ENCODE data around the gene LBP.
A peak's percentile ranks its signal among the peaks of the same experiment; 100 is the strongest.
"Not testable (repeated sequence)": the region's sequence is repeated elsewhere in the genome, so short reads cannot be mapped to it uniquely, and the experiment has no call there.

LBP gene

GRCh38 chr20:38386851-38387250 lies 40.6 kb downstream of the LBP start:
- Histone ChIP-seq H3K27me3 (ENCODE audit: insufficient read depth, low read depth) (no peaks in the 10 kb centered on the region), H3K36me3 (ENCODE audit: insufficient read depth) (no peaks in the 10 kb centered on the region), H3K9ac (no peak overlapping the region), H3K4me2 (no peak overlapping the region), H2AFZ (ENCODE audit: low read depth) (no peak overlapping the region), H3K4me3 (IDR thresholded peaks at IDR 0.05; ENCODE audit: insufficient read depth, low read depth, low read length) (no peak overlapping the region), H3K4me1 (ENCODE audit: low read depth, poor library complexity, severe bottlenecking) (no peaks in the 10 kb centered on the region), H3K79me2 (ENCODE audit: insufficient read depth, low read depth) (no peaks in the 10 kb centered on the region), H3K27ac (no peak overlapping the region), H4K20me1 (ENCODE audit: insufficient read depth) (no peaks in the 10 kb centered on the region)
- no peak for TF ChIP-seq CTCF (conservative IDR thresholded peaks at IDR 0.05; ENCODE audit: low read depth, low read length)

DNA sequence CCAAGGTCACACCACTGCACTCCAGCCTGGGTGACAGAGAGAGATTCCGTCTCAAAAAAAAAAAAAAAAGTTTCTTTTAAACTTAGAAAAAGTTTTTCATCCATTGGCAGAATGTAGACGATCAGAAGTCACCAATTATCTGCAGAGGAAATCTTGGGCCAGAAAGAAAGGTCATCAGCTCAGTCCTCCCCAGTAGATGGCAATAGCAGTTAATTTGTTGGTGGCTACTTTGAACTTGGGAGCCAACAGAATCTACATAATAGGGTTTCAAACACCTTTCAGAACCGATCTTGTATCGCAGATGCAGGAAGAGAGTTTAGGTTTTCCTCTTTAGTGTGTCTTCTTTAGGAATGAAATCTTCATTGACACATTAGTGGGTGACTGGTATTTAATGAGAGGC lies 41.7 kb downstream of the LBP start:
- Histone ChIP-seq H2AFZ (ENCODE audit: low read depth) (no peak overlapping the region), H3K4me1 (ENCODE audit: low read depth, poor library complexity, severe bottlenecking) (no peaks in the 10 kb centered on the region), H3K27me3 (ENCODE audit: insufficient read depth, low read depth) (no peaks in the 10 kb centered on the region), H4K20me1 (ENCODE audit: insufficient read depth) (no peaks in the 10 kb centered on the region), H3K27ac (no peak overlapping the region), H3K4me2 (no peak overlapping the region), H3K79me2 (ENCODE audit: insufficient read depth, low read depth) (no peaks in the 10 kb centered on the region), H3K4me3 (IDR thresholded peaks at IDR 0.05; ENCODE audit: insufficient read depth, low read depth, low read length) (no peak overlapping the region), H3K9ac (no peak overlapping the region), H3K36me3 (ENCODE audit: insufficient read depth) (no peaks in the 10 kb centered on the region)
- TF ChIP-seq CTCF (conservative IDR thresholded peaks at IDR 0.05; ENCODE audit: low read depth, low read length): no peak

GRCh38 chr20:38392356-38392755 lies 46.1 kb downstream of the LBP start:
- no peak overlapping the region for H3K4me3 ChIP-seq (IDR thresholded peaks at IDR 0.05; ENCODE audit: insufficient read depth, low read depth, low read length)
- H4K20me1 ChIP-seq (ENCODE audit: insufficient read depth): no peaks in the 10 kb centered on the region
- H3K4me1 ChIP-seq (ENCODE audit: low read depth, poor library complexity, severe bottlenecking): no peaks in the 10 kb centered on the region
- H3K27me3 ChIP-seq (ENCODE audit: insufficient read depth, low read depth): no peaks in the 10 kb centered on the region
- no peaks in the 10 kb centered on the region for H3K79me2 ChIP-seq (ENCODE audit: insufficient read depth, low read depth)
- H2AFZ ChIP-seq (ENCODE audit: low read depth): peak overlapping the region; percentile 27; the same call in 1 of the 2 replicates
- no peak for TF ChIP-seq CTCF (conservative IDR thresholded peaks at IDR 0.05; ENCODE audit: low read depth, low read length)
- no peak overlapping the region for H3K4me2 ChIP-seq
- H3K36me3 ChIP-seq (ENCODE audit: insufficient read depth): no peaks in the 10 kb centered on the region
- H3K9ac ChIP-seq: no peak overlapping the region
- H3K27ac ChIP-seq: no peak overlapping the region

DNA sequence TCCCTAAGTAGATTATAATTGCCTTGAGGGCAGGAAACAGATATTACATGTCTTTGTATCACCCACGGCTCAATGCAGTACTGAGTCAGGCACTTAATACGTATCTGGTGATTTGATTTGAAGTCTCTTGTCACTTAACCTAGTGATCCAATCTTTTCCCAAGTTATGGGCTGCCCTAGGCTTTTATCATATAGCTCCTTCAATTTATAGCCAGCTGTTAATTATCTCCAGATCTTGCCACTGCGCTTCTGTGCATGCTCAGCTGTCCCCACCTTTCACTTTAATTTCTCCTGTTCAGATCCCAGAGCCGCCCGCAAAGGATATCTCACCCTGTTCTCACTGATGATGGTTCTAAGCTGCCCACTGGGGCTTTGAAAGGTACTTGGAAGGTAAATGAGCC lies 47.0 kb downstream of the LBP start:
- no peak overlapping the region for H3K4me2 ChIP-seq
- H2AFZ ChIP-seq (ENCODE audit: low read depth): no peak overlapping the region
- H3K9ac ChIP-seq: no peak overlapping the region
- H3K4me3 ChIP-seq (IDR thresholded peaks at IDR 0.05; ENCODE audit: insufficient read depth, low read depth, low read length): no peak overlapping the region
- H3K36me3 ChIP-seq (ENCODE audit: insufficient read depth): no peaks in the 10 kb centered on the region
- no peaks in the 10 kb centered on the region for H3K27me3 ChIP-seq (ENCODE audit: insufficient read depth, low read depth)
- H4K20me1 ChIP-seq (ENCODE audit: insufficient read depth): no peaks in the 10 kb centered on the region
- TF ChIP-seq CTCF (conservative IDR thresholded peaks at IDR 0.05; ENCODE audit: low read depth, low read length): no peak
- H3K4me1 ChIP-seq (ENCODE audit: low read depth, poor library complexity, severe bottlenecking): no peaks in the 10 kb centered on the region
- no peak overlapping the region for H3K27ac ChIP-seq
- H3K79me2 ChIP-seq (ENCODE audit: insufficient read depth, low read depth): no peaks in the 10 kb centered on the region

- no peak overlapping the region for H3K27ac ChIP-seq
- H4K20me1 ChIP-seq (ENCODE audit: insufficient read depth): no peaks in the 10 kb centered on the region
- no peak overlapping the region for H2AFZ ChIP-seq (ENCODE audit: low read depth)
- no peak for TF ChIP-seq CTCF (conservative IDR thresholded peaks at IDR 0.05; ENCODE audit: low read depth, low read length)
- no peaks in the 10 kb centered on the region for H3K4me1 ChIP-seq (ENCODE audit: low read depth, poor library complexity, severe bottlenecking)
- H3K9ac ChIP-seq: no peak overlapping the region
- H3K4me2 ChIP-seq: no peak overlapping the region
- no peak overlapping the region for H3K4me3 ChIP-seq (IDR thresholded peaks at IDR 0.05; ENCODE audit: insufficient read depth, low read depth, low read length)
- no peaks in the 10 kb centered on the region for H3K79me2 ChIP-seq (ENCODE audit: insufficient read depth, low read depth)
- no peaks in the 10 kb centered on the region for H3K27me3 ChIP-seq (ENCODE audit: insufficient read depth, low read depth)
- no peaks in the 10 kb centered on the region for H3K36me3 ChIP-seq (ENCODE audit: insufficient read depth)
These were observed 48.9 kb downstream of the LBP start for GRCh38 chr20:38395165-38395564.

- H3K4me3 ChIP-seq (IDR thresholded peaks at IDR 0.05; ENCODE audit: insufficient read depth, low read depth, low read length); H3K36me3 ChIP-seq (ENCODE audit: insufficient read depth); H3K4me1 ChIP-seq (ENCODE audit: low read depth, poor library complexity, severe bottlenecking); H3K79me2 ChIP-seq (ENCODE audit: insufficient read depth, low read depth); H3K4me2 ChIP-seq; H3K9ac ChIP-seq; H4K20me1 ChIP-seq (ENCODE audit: insufficient read depth); H2AFZ ChIP-seq (ENCODE audit: low read depth); H3K27ac ChIP-seq; H3K27me3 ChIP-seq (ENCODE audit: insufficient read depth, low read depth): not testable (repeated sequence)
These were observed 49.6 kb downstream of the LBP start for GRCh38 chr20:38395751-38396395.
